HepG2 (cell line): ENCODE measurements around the gene OGFR. TPM values are rescaled to one million over a fixed set of nuclear protein-coding genes. Genes with fewer than 3 reads are reported as not detected.
A peak's percentile ranks its signal among the peaks of the same experiment; 100 is the strongest.

Experiments
- DPF2 ChIP-seq: sonication (generic); formaldehyde crosslinking; IDR thresholded peaks from 2 replicates; pipeline ENCODE4 v1.4.0; 2020; ENCODE audit warnings: mild to moderate bottlenecking, low read depth, missing genetic modification reagents, borderline replicate concordance
- FOXC1 ChIP-seq: sonication (generic); formaldehyde crosslinking; IDR thresholded peaks from 2 replicates; pipeline ENCODE4 v1.8.0; 2022; ENCODE audit warnings: mild to moderate bottlenecking, missing genetic modification reagents, borderline replicate concordance
- HNF4A ChIP-seq: sonication (generic); formaldehyde crosslinking; IDR thresholded peaks from 2 replicates; pipeline ENCODE4 v1.4.0; 2020; ENCODE audit warnings: missing genetic modification reagents
- HNRNPL ChIP-seq: fragments of 200-400 bp; formaldehyde crosslinking; IDR thresholded peaks from 2 replicates; pipeline ENCODE4 v1.6.1; 2017; ENCODE audit warnings: mild to moderate bottlenecking, low read depth, low read length
- KDM5A ChIP-seq: fragments of 200-600 bp; sonication (generic); IDR thresholded peaks from 2 replicates; pipeline ENCODE4 v1.7.0; 2018; ENCODE audit warnings: antibody characterized with exemption, mild to moderate bottlenecking, low read length, borderline replicate concordance
- MTA3 ChIP-seq: sonication (generic); formaldehyde crosslinking; IDR thresholded peaks from 2 replicates; pipeline ENCODE4 v1.4.0; 2020; ENCODE audit warnings: missing genetic modification reagents
- NFKBIZ ChIP-seq: IDR thresholded peaks from 2 replicates; pipeline ENCODE4 v1.6.1; 2018; ENCODE audit warnings: missing genetic modification reagents, missing compliant biosample characterization
- NKX3-1 ChIP-seq: sonication (generic); formaldehyde crosslinking; IDR thresholded peaks from 2 replicates; pipeline ENCODE4 v1.5.0; 2020; ENCODE audit warnings: missing genetic modification reagents
- PHF20 ChIP-seq: sonication (generic); formaldehyde crosslinking; IDR thresholded peaks from 2 replicates; pipeline ENCODE4 v1.5.0; 2020; ENCODE audit warnings: mild to moderate bottlenecking, missing genetic modification reagents
- POLR2AphosphoS2 ChIP-seq: IDR thresholded peaks from 2 replicates; pipeline ENCODE4 v1.6.1; 2011; ENCODE audit warnings: low read depth, low read length, improper control_type of control experiment
- SIN3B ChIP-seq: fragments of 150-350 bp; IDR thresholded peaks from 2 replicates; pipeline ENCODE4 v1.6.1; 2014; ENCODE audit warnings: low read length
- ZNF17 ChIP-seq: sonication (generic); formaldehyde crosslinking; IDR thresholded peaks from 2 replicates; pipeline ENCODE4 v1.5.0; 2020; ENCODE audit warnings: mild to moderate bottlenecking, missing genetic modification reagents
- ZNF224 ChIP-seq: sonication (generic); formaldehyde crosslinking; IDR thresholded peaks from 2 replicates; pipeline ENCODE4 v1.5.0; 2020; ENCODE audit warnings: mild to moderate bottlenecking, missing genetic modification reagents
- ZNF354B ChIP-seq: sonication (generic); formaldehyde crosslinking; IDR thresholded peaks from 2 replicates; pipeline ENCODE4 v1.8.0; 2022; ENCODE audit warnings: mild to moderate bottlenecking, missing genetic modification reagents
- ZNF567 ChIP-seq: sonication (generic); formaldehyde crosslinking; IDR thresholded peaks from 2 replicates; pipeline ENCODE4 v1.8.1; 2023; ENCODE audit warnings: mild to moderate bottlenecking, missing genetic modification reagents, borderline replicate concordance
- ZZZ3 ChIP-seq: sonication (generic); formaldehyde crosslinking; IDR thresholded peaks from 2 replicates; pipeline ENCODE4 v1.4.0; 2020; ENCODE audit warnings: missing genetic modification reagents, mild to moderate bottlenecking, borderline replicate concordance
- polyA plus RNA-seq, 8 experiments: library from polyadenylated mRNA; depleted of rRNA in 3 of 8; stranded (reverse) in 7 of 8; unstranded in 1 of 8; fragments of >200 nt; fragmentation: Illumina TruSeq in 4 of 8; extraction: Trizol in 4 of 8; gene quantifications; 2 replicates each; pipeline versions ENCODE4 v1.2.1 to v1.2.3, GENCODE V29; 2011 to 2016; ENCODE audit warnings: low read depth in 4 of 8, missing spikeins in 1 of 8, mixed read lengths in 1 of 8; ENCODE audit not compliant: insufficient read depth in 1 of 8
- total RNA-seq, 5 experiments: library from RNA; depleted of rRNA; stranded (reverse); fragments of >200 nt; fragmentation: Illumina TruSeq; extraction: Trizol; gene quantifications; 2 replicates each; pipeline ENCODE4 v1.2.3, GENCODE V29; 2016; ENCODE audit warnings: low read depth in 1 of 5
- TF ChIP-seq, protein P1 (sequence below): sonication (generic); formaldehyde crosslinking; IDR thresholded peaks from 2 replicates; pipeline ENCODE4 v1.5.1; 2020; ENCODE audit warnings: mild to moderate bottlenecking, missing genetic modification reagents, moderate library complexity
- TF ChIP-seq, protein P2 (sequence below): sonication (generic); formaldehyde crosslinking; IDR thresholded peaks from 2 replicates; pipeline ENCODE4 v1.5.1; 2020; ENCODE audit warnings: missing genetic modification reagents, mild to moderate bottlenecking, borderline replicate concordance
- TF ChIP-seq, protein P3 (sequence below): sonication (generic); formaldehyde crosslinking; IDR thresholded peaks from 2 replicates; pipeline ENCODE4 v1.4.0; 2020; ENCODE audit warnings: missing genetic modification reagents, borderline replicate concordance
- TF ChIP-seq, protein P4 (sequence below): sonication (generic); formaldehyde crosslinking; IDR thresholded peaks from 2 replicates; pipeline ENCODE4 v1.8.1; 2022; ENCODE audit warnings: mild to moderate bottlenecking, missing genetic modification reagents

The OGFR gene
- total and polyA plus RNA-seq, 2 of the 13 experiments (the other 11 are each of a cell fraction or from before 2014, with no cell fraction given) = 47.7 to 81.8 TPM

DNA sequence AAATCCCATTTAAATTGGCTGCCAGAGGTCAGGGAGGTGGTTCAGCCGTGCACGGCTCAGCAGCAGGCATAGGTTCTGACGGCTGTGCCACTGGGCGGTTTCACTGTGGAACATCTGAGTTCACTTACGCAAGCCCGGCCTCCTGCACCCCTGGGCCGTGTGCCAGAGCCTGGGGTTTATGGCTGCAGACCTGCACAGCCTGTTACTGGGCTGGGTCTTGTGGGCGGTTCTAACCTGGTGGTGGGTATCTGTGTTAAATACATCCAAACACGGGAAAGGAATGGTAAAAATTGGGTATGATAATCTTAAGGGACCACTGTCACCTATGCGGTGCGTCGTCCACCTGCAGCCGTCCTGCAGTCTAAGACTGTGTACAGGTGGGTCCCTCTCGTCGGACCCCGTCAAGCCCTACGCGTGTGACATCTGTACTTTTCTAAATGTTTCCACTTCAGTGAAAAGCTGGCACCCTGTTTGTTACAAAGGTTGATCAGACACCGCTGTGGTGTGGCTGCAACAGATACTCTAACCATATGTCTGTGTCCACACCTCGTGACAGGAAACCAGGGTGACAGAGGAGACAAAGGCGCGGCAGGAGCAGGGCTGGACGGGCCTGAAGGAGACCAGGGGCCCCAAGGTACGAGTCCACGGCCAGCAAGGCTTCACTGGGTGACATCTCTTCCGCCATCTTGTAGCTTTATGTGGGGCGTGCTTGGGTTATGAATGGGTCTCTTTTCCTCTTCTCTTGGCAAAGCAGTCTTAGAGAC lies 33.7 kb downstream of the OGFR start (continued):
- TF ChIP-seq HNRNPL (peak; percentile 77; the same call in 1 of the 2 replicates), MTA3 (CRISPR knock-in tag) (no peak), ZNF354B (CRISPR knock-in tag) (no peak), NFKBIZ (CRISPR knock-in tag) (no peak), NKX3-1 (CRISPR knock-in tag) (no peak), PHF20 (CRISPR knock-in tag) (no peak), HNF4A (CRISPR knock-in tag) (peak; percentile 33; the same call in 1 of the 2 replicates), ZNF17 (CRISPR knock-in tag) (no peak), FOXC1 (no peak), ZNF224 (CRISPR knock-in tag) (no peak), DPF2 (CRISPR knock-in tag) (0 out of 2 replicates have a peak, but pooled peaks have one; percentile 49), SIN3B (no peak), ZZZ3 (CRISPR knock-in tag) (no peak), KDM5A (no peak), POLR2AphosphoS2 (no peak), ZNF567 (no peak)
- TF ChIP-seq, protein P1, sequence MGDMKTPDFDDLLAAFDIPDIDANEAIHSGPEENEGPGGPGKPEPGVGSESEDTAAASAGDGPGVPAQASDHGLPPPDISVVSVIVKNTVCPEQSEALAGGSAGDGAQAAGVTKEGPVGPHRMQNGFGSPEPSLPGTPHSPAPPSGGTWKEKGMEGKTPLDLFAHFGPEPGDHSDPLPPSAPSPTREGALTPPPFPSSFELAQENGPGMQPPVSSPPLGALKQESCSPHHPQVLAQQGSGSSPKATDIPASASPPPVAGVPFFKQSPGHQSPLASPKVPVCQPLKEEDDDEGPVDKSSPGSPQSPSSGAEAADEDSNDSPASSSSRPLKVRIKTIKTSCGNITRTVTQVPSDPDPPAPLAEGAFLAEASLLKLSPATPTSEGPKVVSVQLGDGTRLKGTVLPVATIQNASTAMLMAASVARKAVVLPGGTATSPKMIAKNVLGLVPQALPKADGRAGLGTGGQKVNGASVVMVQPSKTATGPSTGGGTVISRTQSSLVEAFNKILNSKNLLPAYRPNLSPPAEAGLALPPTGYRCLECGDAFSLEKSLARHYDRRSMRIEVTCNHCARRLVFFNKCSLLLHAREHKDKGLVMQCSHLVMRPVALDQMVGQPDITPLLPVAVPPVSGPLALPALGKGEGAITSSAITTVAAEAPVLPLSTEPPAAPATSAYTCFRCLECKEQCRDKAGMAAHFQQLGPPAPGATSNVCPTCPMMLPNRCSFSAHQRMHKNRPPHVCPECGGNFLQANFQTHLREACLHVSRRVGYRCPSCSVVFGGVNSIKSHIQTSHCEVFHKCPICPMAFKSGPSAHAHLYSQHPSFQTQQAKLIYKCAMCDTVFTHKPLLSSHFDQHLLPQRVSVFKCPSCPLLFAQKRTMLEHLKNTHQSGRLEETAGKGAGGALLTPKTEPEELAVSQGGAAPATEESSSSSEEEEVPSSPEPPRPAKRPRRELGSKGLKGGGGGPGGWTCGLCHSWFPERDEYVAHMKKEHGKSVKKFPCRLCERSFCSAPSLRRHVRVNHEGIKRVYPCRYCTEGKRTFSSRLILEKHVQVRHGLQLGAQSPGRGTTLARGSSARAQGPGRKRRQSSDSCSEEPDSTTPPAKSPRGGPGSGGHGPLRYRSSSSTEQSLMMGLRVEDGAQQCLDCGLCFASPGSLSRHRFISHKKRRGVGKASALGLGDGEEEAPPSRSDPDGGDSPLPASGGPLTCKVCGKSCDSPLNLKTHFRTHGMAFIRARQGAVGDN (CRISPR knock-in tag) = peak; percentile 37
- TF ChIP-seq, protein P2, sequence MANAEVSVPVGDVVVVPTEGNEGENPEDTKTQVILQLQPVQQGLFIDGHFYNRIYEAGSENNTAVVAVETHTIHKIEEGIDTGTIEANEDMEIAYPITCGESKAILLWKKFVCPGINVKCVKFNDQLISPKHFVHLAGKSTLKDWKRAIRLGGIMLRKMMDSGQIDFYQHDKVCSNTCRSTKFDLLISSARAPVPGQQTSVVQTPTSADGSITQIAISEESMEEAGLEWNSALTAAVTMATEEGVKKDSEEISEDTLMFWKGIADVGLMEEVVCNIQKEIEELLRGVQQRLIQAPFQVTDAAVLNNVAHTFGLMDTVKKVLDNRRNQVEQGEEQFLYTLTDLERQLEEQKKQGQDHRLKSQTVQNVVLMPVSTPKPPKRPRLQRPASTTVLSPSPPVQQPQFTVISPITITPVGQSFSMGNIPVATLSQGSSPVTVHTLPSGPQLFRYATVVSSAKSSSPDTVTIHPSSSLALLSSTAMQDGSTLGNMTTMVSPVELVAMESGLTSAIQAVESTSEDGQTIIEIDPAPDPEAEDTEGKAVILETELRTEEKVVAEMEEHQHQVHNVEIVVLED = no peak
- TF ChIP-seq, protein P3, sequence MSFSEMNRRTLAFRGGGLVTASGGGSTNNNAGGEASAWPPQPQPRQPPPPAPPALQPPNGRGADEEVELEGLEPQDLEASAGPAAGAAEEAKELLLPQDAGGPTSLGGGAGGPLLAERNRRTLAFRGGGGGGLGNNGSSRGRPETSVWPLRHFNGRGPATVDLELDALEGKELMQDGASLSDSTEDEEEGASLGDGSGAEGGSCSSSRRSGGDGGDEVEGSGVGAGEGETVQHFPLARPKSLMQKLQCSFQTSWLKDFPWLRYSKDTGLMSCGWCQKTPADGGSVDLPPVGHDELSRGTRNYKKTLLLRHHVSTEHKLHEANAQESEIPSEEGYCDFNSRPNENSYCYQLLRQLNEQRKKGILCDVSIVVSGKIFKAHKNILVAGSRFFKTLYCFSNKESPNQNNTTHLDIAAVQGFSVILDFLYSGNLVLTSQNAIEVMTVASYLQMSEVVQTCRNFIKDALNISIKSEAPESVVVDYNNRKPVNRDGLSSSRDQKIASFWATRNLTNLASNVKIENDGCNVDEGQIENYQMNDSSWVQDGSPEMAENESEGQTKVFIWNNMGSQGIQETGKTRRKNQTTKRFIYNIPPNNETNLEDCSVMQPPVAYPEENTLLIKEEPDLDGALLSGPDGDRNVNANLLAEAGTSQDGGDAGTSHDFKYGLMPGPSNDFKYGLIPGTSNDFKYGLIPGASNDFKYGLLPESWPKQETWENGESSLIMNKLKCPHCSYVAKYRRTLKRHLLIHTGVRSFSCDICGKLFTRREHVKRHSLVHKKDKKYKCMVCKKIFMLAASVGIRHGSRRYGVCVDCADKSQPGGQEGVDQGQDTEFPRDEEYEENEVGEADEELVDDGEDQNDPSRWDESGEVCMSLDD (CRISPR knock-in tag) = no peak
- TF ChIP-seq, protein P4, sequence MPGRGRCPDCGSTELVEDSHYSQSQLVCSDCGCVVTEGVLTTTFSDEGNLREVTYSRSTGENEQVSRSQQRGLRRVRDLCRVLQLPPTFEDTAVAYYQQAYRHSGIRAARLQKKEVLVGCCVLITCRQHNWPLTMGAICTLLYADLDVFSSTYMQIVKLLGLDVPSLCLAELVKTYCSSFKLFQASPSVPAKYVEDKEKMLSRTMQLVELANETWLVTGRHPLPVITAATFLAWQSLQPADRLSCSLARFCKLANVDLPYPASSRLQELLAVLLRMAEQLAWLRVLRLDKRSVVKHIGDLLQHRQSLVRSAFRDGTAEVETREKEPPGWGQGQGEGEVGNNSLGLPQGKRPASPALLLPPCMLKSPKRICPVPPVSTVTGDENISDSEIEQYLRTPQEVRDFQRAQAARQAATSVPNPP = no peak
